HG03045 (cell line): Measurements from ENCODE around the gene PLLP.

Experiments
- ATAC-seq: cut with Tn5 transposase; IDR thresholded peaks from one replicate; pipeline ENCODE4 v1.9.1; 2021; ENCODE audit warnings: mild to moderate bottlenecking, moderate library complexity; ENCODE audit not compliant: unreplicated experiment

PLLP gene

DNA sequence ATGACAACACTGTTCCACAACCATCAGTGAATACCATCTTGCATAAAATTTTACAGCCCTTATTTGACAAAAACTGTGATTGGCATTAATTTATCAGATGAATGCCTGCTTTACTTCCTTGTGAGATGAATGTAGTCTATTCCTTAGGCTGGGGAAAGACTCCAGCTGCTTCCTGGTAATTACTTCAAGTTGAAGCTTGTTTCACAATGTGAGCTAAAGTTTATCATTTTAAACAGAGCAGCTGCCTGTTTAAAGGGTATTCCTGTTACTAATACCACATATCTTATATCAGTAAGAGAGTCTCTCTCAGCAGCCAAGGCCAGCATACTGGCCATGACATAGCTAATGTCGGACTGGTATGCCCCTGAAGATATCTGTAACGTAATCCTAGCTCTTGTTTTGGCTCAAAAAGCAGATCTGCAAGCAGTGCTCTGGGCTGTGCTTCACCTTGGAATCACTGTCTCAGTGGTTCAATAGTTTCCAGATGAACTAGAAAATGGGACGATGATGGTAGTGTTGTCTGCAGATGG lies 52.6 kb downstream of the PLLP start:
- ATAC-seq, result no peak

DNA sequence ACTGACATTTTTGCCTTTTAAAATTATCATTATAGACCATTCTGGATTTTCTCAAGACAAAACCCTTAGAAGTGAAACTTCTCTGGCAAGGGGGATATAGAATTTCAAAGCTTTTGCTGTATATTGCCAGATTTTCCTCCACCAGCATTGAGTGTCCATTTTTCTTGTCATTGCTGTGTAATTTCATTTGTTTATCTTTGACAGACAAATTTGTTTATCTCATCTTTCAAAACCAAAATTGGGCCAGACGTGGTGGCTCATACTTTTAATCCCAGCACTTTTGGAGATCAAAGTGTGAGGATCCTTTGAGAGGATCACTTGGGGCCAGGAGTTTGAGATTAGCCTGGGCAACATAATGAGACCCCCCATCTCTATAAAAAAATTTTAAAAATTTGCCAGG lies 55.4 kb downstream of the PLLP start:
- no peak for ATAC-seq

DNA sequence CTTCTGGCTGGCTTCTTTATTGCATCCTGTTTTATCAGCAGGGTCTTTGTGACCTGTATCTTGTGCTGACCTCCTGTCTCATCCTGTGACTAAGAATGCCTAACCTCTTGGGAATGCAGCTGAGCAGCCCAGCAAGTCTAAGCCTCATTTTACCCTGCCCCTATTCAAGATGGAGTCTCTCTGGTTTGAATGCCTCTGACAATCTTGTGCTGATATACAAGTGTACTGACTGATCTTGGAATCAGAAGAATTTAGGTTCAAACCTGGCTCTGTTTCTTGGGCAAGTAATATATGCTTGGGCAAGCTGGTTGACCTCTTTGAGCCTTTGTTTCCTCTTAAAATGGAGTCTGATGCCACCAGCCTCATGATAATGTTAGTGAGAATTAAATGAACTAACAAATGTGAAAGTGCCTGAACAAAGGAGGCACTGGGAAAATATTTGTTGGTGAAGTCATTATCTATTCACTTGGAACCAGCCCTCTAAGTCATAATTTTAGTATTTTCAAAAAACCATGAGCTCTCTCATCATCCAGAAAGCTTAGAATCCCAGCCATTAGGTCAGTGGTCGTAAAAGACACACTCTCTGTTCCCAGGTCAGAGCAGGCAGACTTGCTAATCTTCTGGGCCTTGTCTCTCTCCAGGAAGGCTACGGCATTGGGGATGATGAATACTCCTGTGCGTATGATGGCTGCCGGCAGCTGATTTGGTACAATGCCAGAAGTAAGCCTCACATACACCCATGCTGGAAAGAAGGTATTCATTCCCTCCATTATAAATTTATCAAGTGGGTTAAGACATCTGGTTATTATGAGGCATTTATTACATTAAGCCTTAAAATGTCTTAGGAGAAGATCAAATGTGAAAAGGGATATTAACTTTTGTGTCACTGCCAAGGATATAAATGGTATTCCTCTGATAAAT lies 57.5 kb downstream of the PLLP start:
- ATAC-seq, result no peak

DNA sequence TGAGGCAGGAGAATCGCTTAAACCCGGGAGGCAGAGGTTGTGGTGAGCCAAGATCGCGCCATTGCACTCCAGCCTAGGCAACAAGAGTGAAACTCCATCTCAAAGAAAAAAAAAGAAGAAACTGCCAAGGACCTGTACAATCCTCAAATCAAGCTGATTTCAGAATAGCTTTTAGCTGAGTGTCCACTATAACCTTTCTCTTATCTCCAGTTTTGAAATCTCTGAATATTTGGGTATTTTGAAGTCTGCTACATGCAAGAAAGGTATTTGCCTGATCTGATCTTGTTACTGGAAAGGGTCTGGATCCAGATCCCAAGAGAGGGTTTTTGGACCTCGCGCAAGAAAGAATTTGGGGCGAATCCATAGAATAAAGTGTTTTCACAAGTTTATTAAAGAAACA lies 58.5 kb downstream of the PLLP start:
- ATAC-seq, result no peak

DNA sequence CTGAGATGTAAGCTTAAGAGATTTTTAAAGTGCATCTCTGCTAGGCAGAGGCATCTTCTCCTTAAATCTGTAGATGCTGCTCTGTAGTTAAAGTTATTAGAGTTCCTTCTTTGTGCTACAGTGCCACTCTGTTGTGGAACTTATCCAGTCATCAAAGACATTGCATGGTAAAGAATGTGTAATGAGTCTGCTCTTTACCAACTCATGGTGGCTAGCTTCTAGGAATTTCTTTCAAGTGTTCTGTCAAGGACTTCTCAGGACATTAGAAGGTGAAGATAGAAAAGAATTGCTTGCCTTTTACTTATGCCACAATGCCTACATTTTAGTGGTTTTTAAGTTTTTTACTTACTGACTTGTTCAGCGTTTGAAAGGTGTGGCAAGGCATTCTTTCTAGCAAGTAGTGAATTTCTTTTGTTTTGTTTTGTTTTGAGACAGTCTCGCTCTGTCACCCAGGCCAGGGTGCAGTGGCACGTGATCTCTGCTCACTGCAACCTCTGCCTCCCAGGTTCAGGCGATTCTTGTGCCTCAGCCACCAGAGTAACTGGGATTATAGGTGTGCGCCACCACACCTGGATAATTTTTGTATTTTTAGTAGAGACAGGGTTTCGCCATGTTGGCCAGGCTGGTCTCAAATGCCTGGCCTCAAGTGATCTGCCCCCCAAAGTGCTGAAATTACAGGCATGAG lies 59.7 kb downstream of the PLLP start:
- ATAC-seq, result no peak

DNA sequence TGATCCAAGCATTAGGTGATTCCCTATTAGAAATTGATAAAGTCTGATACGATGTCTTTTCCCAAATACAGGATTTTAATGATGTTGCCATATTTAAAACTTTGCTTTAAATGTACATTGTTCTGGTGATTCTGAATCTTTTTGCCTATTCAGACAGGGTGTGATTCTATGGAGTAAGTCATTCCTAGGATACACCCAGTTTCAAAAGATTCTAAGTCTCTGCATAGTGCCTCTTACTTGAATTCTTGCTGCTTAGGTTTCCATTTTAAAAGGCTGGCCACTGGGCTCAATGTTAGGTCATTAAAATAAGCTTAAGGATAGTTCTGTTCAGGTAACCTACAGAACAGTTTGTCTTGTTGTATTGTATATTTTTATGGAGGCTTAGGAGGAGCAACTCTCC lies 61.4 kb downstream of the PLLP start:
- ATAC-seq, result no peak

DNA sequence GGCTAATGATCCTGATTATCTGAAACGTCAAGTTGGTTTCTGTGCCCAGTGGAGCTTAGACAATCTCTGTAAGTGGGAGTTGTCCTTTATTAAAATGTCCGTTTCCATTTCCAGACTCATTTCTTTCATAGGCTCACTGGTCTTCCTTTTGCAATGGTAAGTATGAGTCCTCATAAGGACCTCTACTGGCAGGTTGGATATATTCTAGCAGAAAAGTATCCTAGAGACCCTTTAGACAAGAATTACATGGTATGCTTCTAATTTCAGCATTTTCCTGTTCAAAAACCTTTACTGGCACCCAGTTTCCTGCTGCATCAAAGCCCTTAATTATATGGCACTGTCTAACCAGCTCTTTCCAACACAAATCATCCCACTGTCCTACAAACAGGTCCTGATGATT lies 67.5 kb downstream of the PLLP start:
- no peak for ATAC-seq

DNA sequence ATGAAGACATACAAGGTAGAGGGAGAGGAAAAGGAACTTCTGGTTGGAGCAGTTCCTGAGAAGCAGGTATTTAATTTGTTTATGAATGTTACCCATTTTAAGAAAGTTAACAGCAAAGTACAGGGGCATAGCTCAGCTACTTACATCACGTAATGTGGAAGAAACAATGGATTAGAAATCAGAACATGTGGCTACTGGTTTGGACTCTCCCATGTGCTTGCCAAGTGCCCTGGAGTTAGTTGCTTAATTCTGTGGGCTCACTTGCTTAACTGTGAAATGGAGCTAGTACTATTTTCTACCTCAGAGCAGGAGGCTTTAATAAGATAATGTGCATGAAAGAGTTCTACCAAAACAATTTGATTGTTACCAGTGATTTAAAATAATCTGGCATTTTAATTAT lies 71.0 kb downstream of the PLLP start:
- no peak for ATAC-seq

DNA sequence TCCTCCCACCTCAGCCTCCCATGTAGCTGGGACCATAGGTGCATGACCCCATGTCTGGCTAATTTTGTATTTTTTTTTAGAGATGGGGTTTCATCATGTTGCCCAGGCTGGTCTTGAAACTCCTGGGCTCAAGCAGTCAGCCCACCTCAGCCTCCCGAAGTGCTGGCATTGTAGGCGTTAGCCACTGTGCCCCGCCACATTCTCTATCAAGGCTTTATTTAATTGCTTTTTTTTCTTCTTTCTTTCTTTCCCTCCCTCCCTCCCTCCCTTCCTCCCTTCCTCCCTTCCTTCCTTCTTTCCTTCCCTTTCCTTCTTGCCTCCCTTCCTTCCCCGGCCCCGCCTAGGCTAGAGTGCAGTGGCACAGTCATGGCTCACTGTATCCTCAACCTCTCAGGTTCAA lies 74.7 kb downstream of the PLLP start:
- no peak for ATAC-seq

DNA sequence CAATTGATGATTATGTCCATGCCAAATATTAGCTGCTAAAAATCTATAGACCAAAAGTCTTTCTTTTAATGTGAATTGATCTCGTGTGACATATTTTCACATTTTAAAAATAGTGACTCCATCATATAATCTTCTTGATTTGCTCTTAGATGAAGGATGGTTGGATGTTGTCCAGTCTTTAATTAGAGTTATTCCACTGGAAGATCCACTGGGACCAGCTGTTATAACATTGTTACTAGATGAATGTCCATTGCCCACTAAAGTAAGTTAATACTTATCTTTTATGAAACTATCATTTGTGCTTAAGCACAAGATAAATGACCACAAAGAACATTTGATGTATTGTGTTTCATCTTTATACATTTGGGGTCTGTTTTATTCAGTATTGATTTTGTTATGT lies 75.5 kb downstream of the PLLP start:
- ATAC-seq, result no peak
